ENCODE data around the gene BAZ2B.

- no peak for TF ChIP-seq POLR2AphosphoS5 (IDR thresholded peaks at IDR 0.05; ENCODE audit: low read depth, low read length)
- TF ChIP-seq POLR2A (IDR thresholded peaks at IDR 0.05; ENCODE audit: low read depth, low read length), result no peak
- no peak for TF ChIP-seq SPI1 (IDR thresholded peaks at IDR 0.05; ENCODE audit: low read depth, low read length)
- TF ChIP-seq TAF1 (IDR thresholded peaks at IDR 0.05; ENCODE audit: low read depth, low read length), result no peak
- no peak for TF ChIP-seq POU2F2 (IDR thresholded peaks at IDR 0.05; ENCODE audit: low read depth, low read length)
Measured at GRCh38 chr2:159647667-159648066, 31.3 kb upstream of the BAZ2B start.
